GM13976 (cell line): Measurements from ENCODE around the gene VGF.
"Not testable (repeated sequence)": the region's sequence is repeated elsewhere in the genome, so short reads cannot be mapped to it uniquely, and the experiment has no call there.

ENCODE experiments used
- DNase-seq: peaks from one replicate; pipeline ENCODE4 v3.0.0; 2012; ENCODE audit warnings: low spot score
- in situ Hi-C: fragments of 300-500 bp; cut with MboI; formaldehyde crosslinking; loops from one replicate; pipeline ENCODE4 v1.12.0; 2022; ENCODE audit warnings: low sequenced_read_pairs, mixed read lengths, inconsistent platforms; ENCODE audit not compliant: unreplicated experiment
- TF ChIP-seq, protein P1 (sequence below): IDR thresholded peaks from 2 replicates; pipeline ENCODE4 v1.5.1; 2012; ENCODE audit warnings: borderline replicate concordance, mild to moderate bottlenecking; ENCODE audit not compliant: insufficient read depth; ENCODE audit errors: extremely low read depth, missing control alignments, control extremely low read depth

The VGF gene

DNA sequence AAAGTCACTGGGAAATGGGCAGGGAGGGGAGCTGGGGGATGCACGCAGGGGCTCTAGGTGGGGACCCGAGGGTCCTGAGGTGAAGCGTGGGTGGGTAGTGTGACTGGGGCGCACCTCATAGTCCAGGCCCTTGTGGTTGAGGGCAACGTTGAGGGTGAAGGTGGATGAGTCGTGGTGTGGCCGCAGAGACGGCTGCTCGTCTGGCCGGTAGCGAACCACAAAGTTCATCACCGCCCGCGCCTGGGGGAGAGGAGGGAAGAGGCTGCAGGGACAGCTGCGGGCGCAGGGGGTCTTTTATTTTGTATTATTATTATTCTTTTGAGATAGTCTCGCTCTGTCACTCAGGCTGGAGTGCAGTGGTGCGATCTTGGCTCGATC, 41.3 kb upstream of the VGF start:
- DNase-seq = no peak
- TF ChIP-seq, protein P1, sequence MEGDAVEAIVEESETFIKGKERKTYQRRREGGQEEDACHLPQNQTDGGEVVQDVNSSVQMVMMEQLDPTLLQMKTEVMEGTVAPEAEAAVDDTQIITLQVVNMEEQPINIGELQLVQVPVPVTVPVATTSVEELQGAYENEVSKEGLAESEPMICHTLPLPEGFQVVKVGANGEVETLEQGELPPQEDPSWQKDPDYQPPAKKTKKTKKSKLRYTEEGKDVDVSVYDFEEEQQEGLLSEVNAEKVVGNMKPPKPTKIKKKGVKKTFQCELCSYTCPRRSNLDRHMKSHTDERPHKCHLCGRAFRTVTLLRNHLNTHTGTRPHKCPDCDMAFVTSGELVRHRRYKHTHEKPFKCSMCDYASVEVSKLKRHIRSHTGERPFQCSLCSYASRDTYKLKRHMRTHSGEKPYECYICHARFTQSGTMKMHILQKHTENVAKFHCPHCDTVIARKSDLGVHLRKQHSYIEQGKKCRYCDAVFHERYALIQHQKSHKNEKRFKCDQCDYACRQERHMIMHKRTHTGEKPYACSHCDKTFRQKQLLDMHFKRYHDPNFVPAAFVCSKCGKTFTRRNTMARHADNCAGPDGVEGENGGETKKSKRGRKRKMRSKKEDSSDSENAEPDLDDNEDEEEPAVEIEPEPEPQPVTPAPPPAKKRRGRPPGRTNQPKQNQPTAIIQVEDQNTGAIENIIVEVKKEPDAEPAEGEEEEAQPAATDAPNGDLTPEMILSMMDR = no peak
- in situ Hi-C loops = no loop called here

DNA sequence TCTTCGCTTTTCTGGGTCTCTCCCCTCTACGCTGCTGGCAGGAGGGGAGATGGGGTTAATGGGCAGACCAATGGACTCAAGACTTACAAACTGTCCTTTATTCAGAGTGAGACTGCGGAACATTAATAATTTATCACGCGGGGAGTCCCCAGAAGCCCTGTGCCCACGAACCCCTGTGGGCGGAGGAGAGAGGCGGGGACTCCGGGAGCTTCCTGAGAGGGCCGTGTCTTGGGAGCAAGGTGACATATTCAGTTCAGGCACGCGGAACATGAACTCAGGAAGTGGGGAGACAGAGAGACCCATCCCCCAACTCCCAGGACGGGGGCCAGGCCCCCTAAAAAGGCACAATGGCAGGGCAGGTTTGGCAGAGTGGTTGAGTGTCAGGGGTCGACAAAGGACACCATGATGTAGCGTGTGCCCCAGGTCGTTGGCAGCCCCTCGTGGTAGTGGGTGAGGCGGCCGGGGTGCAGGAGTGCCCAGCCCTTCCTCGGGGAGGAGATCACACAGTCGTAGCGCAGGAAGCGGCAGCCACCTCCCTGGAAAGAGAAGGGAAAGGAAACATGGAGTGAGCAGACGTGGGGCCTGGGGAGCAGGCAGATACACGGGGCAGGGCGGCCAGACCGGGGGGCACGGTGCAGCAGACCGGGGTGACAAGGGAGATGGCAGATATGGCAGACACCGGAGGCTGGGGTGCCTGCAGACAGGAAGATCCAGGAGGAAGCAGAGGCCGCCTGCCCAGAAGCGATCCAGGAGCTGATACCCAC, 40.7 kb upstream of the VGF start:
- TF ChIP-seq, protein P1 = no peak
- in situ Hi-C loops = no loop called here
- no peak for DNase-seq

- in situ Hi-C loops, DNase-seq: not testable (repeated sequence)
Observed at GRCh38 chr7:101203740-101204738, 38.7 kb upstream of the VGF start.

GRCh38 chr7:101202603-101202918, 37.2 kb upstream of the VGF start:
- TF ChIP-seq, protein P1 = no peak
- no peak for DNase-seq
- in situ Hi-C loops = no loop called here

GRCh38 chr7:101201695-101202602, 36.6 kb upstream of the VGF start:
- in situ Hi-C loops = no loop called here
- TF ChIP-seq, protein P1 = no peak
- DNase-seq = no peak

DNA sequence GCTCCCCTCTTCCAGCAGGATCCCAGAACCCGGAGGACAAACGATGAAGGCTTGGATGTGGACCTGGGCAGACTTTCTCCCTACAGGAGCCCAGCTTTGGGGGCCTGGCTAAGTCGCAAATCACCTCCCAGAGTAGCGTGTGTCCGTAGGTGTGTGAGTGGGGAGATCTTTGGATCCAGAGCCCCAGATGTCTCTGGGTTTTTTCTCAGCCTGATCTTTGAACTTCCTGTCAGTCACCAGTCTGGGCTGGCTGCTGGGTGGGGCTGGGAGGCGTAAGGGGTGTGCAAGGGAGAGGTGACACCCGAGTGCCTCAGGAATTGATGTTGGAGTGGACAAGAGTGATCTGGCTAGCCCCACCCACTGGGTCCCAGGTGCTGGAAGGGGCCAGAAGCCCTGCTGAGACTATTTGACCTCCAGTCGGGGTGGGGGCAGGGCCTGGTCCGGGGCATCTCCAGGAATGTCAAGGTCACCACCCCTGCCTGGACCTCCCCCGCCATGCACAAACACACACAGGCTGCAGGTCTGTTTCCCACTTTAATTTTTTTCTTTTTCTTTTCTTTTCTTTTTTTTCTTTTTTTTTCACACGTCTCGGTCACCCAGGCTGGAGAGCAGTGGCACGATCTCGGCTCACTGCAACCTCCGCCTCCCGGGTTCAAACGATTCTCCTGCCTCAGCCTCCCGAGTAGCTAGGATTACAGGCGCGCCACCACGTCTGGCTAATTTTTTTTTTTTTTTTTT, 35.7 kb upstream of the VGF start, which contains the start of gene MOGAT3:
MOGAT3 (minus strand) TSS at position 175 of the 738 bp plus-strand sequence. CDS start 182 bp downstream, outside the sequence.
- DNase-seq = no peak
- TF ChIP-seq, protein P1 = no peak
- in situ Hi-C loops = no loop called here
